GM21737 (cell line): ENCODE data around the gene HOXC4.

ENCODE experiments used
- ATAC-seq: cut with Tn5 transposase; IDR thresholded peaks from one replicate; pipeline ENCODE4 v1.9.1; 2021; ENCODE audit warnings: mild to moderate bottlenecking, moderate library complexity; ENCODE audit not compliant: unreplicated experiment

The HOXC4 gene

DNA sequence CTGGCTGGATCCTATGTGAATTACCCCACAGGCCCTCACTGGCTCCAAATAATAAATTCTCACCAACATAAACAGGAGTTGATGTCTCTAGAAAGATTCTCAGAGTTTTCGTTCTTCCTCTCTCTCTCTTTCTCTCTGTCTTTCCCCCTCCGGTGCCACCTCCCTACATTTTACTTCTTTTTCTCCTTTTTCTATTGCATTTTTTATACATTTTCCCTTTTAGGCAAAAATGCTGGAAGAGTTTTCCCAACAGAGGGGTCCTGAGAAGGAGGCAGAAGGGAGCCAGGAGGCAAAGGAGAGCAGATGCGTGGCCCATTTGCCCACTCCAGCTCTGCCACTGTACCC, 26.2 kb upstream of the HOXC4 start:
- no peak for ATAC-seq

DNA sequence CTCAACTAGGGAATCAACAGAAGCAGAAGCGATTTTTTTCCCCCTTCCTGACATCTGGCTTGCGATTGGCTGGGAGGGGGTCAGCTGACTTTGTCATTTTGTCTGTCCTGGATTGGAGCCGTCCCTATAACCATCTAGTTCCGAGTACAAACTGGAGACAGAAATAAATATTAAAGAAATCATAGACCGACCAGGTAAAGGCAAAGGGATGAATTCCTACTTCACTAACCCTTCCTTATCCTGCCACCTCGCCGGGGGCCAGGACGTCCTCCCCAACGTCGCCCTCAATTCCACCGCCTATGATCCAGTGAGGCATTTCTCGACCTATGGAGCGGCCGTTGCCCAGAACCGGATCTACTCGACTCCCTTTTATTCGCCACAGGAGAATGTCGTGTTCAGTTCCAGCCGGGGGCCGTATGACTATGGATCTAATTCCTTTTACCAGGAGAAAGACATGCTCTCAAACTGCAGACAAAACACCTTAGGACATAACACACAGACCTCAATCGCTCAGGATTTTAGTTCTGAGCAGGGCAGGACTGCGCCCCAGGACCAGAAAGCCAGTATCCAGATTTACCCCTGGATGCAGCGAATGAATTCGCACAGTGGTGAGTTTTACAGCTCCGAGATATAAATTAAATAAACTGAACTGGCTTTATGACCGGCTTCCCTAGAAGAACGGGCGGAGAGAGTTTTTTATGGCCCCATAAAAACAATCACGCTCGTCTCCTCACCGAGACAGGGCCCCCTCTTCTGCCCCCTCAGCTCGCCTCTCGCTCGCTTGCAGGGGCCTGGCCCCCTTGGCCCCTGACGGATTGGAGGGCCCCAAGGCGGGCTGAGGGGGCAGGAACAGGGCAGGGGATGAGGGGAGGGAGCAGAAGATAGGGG, 25.1 kb upstream of the HOXC4 start, which contains the start of gene HOXC6:
TSS of gene HOXC6 (plus strand) at position 127 of the 888 bp plus-strand sequence. CDS start at position 209, 82 bp downstream.
- ATAC-seq, result no peak

DNA sequence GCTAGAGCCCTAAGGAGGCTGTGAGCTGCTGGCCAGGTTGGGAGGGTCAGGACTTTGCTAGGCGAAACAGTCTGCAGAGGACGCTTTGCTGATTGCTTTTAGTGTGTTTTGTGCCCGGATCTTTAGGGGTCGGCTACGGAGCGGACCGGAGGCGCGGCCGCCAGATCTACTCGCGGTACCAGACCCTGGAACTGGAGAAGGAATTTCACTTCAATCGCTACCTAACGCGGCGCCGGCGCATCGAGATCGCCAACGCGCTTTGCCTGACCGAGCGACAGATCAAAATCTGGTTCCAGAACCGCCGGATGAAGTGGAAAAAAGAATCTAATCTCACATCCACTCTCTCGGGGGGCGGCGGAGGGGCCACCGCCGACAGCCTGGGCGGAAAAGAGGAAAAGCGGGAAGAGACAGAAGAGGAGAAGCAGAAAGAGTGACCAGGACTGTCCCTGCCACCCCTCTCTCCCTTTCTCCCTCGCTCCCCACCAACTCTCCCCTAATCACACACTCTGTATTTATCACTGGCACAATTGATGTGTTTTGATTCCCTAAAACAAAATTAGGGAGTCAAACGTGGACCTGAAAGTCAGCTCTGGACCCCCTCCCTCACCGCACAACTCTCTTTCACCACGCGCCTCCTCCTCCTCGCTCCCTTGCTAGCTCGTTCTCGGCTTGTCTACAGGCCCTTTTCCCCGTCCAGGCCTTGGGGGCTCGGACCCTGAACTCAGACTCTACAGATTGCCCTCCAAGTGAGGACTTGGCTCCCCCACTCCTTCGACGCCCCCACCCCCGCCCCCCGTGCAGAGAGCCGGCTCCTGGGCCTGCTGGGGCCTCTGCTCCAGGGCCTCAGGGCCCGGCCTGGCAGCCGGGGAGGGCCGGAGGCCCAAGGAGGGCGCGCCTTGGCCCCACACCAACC, 23.9 kb upstream of the HOXC4 start:
- ATAC-seq, result no peak

DNA sequence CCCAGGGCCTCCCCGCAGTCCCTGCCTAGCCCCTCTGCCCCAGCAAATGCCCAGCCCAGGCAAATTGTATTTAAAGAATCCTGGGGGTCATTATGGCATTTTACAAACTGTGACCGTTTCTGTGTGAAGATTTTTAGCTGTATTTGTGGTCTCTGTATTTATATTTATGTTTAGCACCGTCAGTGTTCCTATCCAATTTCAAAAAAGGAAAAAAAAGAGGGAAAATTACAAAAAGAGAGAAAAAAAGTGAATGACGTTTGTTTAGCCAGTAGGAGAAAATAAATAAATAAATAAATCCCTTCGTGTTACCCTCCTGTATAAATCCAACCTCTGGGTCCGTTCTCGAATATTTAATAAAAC, 23.2 kb upstream of the HOXC4 start:
- no peak for ATAC-seq

DNA sequence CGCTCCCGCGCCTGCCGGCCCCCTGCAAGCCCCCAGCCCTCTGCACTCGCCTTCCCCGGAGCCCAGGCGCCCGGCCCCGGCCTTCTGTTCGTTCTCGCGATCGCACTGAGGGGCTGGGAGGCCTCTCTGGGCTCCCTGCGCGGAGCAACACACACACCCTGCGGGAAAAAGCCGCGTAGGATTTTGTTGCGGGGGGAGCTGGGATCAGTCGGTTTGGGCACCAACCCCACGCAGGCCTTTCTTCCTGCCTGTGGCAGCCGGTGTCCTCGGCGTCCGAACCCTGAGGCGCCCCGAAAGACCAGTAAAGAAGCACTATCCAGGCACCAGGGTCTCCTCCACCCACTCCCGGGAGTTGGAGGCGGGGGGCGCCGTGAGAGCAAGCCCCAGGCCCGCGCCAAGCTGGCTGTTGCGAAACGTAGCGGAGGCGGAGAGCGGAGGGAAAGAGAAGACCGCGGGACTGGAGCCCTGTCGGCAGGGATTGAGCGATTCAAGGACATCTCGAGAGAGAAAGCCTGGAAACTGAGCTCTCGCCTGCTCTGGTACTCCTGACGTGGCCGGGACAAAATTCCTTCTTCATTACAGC, 22.7 kb upstream of the HOXC4 start:
- ATAC-seq, result no peak

DNA sequence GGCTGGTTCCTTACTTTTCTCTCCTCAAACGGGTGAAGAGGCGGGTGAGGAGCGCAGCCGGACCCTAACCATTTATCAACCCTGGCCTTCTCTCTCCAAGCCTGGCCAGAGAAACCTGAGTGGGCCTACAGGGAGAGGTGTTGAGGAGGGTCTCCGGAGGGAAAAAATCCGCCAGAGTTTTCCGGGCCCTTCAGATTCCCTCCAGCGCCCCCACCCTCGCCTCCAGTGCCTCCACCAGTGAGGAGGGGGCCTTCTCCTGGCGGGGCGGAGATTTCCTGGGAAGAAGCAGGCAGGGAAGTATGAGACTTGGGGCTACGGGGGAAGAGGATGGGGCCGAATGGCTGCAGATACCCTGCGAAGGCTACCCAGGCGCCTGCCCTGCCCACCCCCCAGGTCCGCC, 22.2 kb upstream of the HOXC4 start:
- ATAC-seq, result no peak

DNA sequence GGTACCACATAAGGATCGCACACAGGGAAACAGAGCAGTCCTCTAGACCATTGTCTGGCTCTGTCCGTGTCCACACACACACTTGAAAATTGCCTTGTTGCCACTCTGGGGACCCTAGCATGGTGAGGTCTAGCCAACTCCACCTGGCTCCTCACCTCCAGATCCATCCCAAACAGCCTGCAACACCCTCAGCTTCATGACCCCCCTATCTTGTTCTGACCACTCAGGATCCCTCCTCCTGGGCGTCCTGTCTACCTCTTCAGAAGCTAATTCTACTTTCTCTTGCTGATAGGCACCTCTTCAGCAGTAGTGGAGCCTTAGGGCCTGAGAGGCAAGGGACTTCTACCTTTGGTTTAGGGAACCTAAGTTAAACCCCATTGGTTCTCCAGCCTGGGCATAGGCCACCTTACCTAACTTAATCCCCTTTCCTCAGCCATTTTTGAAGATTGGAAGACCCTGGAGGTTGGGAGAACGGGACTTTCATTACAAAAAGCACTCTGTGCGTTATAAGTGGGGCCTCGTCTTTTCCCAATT, 21.5 kb upstream of the HOXC4 start:
- ATAC-seq, result no peak

DNA sequence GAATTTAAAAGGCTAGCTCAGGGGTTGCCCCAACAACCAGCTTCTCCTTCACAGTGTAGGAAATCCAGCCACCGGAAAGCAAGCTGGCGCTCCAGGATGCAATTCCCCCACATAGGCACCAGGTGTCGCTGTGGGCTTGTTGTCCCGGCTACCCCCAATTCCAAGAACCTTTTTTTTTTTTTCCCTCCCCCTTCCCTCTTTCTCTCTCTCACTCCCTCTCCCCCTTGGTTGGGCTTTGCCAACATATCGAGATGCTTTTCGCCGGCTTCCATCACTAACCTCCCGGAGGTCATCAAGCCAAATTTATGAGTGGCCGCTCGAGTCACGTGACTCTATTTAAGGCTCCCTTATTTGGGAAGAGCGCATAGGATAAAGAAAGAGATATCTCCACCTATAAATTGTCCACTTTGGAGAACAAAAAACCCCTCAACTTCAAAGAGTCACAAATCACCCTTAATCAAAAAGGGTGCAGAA, 21.0 kb upstream of the HOXC4 start, which contains the start of gene HOXC5:
TSS of gene HOXC5 (plus strand) at position 424 of the 474 bp plus-strand sequence. CDS start 73 bp downstream, outside the sequence.
- no peak for ATAC-seq

DNA sequence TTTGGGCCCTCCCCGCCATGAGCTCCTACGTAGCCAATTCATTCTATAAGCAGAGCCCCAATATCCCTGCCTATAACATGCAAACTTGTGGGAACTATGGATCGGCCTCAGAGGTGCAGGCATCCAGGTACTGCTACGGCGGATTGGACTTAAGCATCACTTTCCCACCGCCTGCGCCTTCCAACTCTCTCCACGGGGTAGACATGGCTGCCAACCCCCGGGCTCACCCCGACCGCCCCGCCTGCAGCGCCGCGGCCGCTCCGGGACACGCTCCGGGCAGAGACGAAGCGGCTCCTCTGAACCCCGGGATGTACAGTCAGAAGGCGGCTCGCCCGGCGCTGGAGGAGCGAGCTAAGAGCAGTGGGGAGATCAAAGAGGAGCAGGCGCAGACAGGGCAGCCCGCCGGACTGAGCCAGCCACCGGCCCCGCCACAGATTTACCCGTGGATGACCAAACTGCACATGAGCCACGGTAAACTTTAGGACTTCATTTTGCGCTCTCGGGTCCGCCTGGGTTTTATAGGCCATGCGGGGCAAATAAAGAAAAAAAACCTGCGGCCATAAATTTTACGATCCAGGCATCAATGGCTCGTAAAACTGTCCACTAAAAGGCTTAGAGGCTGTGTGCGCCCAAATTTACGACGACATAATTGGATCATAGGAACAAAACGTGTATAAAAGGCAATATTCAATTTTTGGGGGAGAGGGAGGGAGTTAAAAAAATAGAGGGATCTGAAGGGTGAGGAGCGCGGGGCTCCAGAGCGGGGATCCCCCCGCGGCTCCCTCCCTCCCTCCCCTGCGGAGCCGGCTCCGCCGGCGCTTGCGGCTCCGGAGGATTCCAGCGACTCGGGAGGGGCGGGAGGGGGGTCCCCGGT, 20.3 kb upstream of the HOXC4 start:
- no peak for ATAC-seq

DNA sequence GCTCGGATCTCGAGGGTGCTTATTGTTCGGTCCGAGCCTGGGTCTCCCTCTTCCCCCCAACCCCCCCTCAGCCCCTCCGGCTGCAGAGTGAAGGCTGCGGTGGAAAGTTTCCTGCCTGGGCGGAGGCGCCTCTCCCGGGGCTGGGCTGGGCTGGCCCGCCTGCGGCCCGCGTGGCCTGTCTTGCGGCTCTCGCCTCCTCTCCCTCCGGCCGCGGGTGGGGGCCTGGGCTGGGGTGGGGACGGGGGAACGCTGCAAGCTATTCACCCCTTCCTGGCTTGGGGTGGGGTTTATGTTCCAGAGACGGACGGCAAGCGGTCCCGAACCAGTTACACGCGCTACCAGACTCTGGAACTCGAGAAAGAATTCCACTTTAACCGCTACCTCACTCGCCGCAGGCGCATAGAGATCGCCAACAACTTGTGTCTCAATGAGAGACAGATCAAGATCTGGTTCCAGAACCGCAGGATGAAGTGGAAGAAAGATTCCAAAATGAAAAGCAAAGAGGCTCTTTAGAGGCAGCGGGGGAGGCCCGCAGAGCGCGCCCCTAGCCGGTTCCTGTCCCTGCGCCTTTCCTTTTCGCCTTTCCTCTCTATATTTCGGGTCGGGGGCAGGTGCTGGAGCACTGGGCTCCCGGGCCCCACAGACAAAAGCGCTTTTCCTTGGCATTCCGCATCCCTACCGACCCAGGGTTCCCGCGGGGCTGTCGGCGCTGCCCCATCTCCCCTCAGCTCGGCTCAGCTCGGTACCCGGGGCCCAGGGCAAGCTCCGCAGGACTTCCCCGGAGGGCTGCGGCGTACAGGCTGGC, 19.5 kb upstream of the HOXC4 start:
- ATAC-seq, result no peak

DNA sequence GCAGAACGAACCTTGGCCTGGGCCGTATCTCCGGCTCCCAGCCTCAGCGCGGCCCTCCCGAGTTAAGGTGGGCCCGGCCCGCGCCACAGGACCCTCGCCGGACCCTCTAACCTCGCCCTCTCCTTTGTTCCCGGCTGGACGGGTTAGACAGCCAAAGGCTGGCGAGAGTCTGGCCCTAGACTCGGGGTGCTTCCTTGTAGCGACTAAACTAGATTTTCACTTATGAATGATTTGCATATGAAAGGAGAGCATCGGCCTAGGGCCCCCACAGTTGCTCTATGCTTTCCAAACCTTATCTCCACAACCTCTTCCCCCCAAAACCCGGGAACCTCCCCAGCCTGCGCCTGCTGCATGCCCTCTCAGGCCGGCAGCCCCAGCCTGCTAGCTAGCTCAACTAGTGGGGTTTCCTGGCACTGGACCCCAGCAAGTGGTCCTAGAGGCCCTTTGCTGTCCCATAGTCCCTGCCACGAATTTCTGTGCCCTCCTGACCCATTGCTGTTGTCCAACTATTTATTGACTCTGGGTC, 18.8 kb upstream of the HOXC4 start:
- no peak for ATAC-seq

DNA sequence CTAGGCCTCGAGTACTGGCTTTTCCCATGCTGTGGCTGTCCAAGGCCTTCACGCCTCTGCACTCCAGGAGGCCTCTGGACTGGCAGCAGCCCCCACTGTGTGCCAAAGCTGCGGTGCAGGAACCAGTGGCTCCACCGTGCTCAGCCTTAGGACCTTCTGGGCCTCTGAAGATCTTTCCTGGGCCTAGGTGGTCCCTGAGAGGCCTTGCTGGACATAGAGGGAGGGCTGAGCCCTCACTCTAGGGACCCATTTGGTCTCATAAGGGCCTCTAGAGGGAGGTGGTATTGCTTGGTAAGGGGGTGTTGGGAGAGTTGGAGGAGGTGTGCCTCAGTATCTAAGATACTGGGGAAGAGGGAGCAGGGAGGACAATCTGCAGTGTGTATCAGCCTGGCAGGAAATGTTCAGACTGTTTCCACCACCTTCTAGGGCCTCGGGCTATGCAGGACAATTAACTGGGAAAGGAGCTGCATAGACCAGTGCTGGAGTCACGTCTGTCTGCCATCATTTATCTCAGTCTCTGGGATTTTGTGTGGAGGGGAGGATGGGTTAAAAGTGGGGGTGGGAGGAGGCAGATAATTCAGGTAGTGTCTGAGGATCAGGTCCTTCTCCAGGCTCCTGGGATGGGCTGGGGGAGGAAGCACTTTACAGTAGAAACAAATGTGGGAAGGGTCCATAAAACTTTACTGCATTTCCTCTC, 17.9 kb upstream of the HOXC4 start:
- ATAC-seq, result no peak

DNA sequence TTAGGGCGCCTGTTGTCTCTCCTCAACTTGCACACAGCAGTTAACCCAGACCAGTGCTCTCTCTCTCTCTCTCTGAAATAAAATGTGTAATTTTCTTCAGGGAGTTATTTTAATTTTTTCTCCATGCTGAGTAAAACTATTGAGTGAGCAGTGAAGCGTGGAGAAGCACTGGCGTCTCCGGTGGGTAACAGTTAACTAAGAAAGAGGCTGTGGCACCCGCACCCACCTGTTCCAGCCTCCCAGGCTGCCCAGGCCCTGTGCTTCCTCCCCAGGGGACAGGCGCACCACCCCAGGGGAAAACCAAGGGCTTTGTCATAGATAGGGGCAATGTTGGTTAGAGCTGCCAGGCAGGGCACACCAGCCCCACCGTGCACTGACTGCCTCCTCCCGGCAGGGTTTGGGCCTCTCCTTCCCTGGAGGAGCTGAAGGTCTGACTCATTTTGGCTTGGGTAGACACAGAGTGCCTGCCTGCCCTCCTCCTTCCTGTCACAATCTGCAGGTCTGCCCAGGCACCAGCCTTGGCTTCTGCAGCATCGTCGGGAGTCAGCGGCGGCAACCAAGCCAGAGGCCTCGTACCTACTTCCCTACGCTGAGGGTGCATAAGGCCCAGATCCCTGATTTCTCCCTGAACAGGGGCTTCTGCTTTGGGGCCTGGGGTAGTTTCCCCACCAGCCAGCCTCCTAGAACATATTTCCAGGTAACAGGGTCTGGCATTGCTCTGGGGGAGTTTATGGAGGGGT, 16.8 kb upstream of the HOXC4 start:
- ATAC-seq, result no peak

DNA sequence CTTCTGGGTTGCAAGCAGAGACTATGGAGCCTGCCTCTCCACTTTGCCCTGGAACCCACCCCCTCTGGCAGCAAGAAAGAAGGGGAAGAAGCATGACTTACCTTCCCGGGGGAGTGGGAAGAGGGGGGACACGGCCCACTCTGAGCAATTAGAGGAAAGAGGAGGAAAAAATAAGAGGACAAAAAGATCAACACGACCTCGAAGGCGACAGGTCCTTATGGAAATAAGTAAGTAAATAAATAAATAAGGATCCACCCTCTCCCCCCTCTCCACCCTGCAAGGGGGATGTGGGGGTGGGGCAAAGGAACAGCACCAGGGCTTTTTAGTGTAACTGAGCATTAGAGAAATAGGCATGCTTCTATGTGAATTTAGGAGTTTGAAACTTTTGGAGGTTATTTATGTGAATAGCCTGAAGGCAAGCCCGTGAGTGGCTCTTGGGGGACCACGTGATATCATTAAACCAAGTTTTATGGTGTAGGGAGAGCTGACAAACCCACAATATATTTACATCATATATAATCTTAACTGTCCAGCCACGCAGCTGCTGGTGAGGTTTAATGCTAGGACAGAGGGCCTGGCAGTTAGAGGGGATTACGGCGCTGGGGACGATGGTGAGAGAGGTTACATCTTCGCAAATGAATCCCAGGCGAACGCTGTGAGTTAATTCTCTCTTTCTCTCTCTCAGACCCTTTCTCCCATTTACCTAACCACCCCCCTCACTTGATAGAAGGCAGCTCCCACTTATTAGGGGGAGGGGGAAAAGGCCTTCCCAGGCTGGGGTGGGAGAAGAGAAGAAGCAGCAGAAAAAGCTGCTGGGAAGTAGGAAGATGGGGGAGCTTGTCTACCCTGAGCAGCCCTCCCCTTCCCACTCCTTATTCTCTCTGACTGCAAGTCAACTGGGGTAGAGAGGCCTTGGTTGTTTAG, 16.0 kb upstream of the HOXC4 start:
- no peak for ATAC-seq

DNA sequence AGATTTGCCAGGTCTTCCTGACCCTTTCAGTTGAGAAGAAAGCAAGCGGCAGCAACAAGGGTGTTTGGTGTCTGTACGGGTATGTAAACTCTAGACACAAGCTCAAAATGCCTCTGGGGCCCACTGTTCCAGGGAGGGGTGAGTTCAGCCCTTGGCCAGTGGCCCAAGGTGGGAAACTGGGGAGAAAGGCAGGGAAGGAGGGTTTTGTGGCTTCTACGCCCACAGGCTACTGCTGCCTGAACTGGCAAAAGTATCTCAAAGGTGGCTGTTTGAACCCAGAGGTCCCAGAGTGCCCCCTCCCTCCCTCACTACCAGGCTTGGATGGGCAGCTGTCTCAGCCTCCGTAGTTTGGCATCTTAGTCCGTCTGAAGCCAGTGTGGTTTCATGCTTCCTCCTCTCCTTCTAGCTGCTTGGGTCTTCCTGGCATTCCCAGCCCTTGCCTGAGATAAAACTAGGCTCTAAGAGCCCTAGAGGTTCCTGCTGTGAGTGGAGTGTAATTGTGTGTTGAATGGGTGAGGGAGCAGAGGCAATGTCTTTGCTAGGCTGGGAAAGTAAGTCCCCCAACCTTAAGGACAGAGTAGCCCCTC, 15.3 kb upstream of the HOXC4 start:
- no peak for ATAC-seq

DNA sequence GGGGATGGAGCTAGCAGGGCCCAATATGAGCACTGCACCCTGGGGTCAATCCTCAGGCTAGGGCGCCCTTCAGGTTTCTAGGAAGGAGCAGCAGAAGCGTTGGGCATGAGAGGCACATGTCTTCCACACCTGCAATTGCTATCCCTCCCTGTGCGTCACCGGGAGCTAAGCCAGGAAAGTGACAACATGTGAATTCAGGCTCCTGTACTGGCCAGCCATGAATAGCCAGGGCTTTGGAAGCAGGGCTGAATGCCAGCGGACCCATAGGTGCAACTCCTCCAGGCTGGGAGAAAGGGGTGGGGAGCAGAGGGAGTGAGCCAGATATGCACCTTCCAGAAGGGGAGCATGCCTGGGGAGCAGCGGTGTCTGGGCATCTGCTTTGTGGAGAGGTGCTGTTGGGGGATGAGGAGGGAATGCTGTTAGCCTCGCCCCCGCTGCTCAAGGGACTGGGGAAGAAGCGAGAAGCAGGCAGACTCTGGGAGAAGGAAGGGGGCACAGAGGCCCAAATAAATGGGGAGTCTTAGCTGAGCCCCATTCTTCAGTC, 14.7 kb upstream of the HOXC4 start:
- no peak for ATAC-seq
